AG09309 (cell line): ENCODE results near the gene ANKFY1.
A peak's percentile ranks its signal among the peaks of the same experiment; 100 is the strongest.

Source experiments
- DNase-seq: peaks from one replicate; pipeline ENCODE4 v3.0.0-alpha.2; 2010; ENCODE audit warnings: low read depth
- H3K4me3 ChIP-seq: 2 replicates; pipeline ENCODE4 v1.5.1; 2011; ENCODE audit warnings: mild to moderate bottlenecking, low read depth, low read length, moderate library complexity; ENCODE audit not compliant: control insufficient read depth
- TF ChIP-seq, protein P1 (sequence below): IDR thresholded peaks from 2 replicates; pipeline ENCODE4 v1.5.1; 2011; ENCODE audit warnings: mild to moderate bottlenecking, low read depth, low read length, inconsistent platforms; ENCODE audit not compliant: insufficient read depth, control insufficient read depth; ENCODE audit errors: missing control alignments

Gene ANKFY1

DNA sequence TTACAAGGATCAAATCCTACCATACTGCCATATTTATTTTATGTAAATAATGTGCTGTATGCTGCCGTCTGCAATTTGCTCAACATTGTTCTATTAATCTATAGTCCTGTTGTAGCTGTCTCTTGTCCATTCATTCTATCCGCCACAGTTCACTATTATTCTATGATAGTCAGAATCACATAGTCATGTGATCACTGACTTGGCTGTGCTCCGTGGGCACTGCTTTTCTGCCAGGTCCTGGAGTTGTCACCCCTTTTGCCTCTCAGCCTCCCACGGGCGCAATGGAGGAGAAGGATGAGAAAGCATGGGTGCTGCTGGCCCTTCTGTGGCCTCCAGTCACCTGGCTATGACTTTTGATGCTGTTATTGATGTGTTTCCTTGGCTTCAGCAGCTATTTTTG, 37.3 kb upstream of the ANKFY1 start:
- H3K4me3 ChIP-seq, result no peak overlapping the region
- no peak for DNase-seq
- TF ChIP-seq, protein P1, sequence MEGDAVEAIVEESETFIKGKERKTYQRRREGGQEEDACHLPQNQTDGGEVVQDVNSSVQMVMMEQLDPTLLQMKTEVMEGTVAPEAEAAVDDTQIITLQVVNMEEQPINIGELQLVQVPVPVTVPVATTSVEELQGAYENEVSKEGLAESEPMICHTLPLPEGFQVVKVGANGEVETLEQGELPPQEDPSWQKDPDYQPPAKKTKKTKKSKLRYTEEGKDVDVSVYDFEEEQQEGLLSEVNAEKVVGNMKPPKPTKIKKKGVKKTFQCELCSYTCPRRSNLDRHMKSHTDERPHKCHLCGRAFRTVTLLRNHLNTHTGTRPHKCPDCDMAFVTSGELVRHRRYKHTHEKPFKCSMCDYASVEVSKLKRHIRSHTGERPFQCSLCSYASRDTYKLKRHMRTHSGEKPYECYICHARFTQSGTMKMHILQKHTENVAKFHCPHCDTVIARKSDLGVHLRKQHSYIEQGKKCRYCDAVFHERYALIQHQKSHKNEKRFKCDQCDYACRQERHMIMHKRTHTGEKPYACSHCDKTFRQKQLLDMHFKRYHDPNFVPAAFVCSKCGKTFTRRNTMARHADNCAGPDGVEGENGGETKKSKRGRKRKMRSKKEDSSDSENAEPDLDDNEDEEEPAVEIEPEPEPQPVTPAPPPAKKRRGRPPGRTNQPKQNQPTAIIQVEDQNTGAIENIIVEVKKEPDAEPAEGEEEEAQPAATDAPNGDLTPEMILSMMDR, result no peak

DNA sequence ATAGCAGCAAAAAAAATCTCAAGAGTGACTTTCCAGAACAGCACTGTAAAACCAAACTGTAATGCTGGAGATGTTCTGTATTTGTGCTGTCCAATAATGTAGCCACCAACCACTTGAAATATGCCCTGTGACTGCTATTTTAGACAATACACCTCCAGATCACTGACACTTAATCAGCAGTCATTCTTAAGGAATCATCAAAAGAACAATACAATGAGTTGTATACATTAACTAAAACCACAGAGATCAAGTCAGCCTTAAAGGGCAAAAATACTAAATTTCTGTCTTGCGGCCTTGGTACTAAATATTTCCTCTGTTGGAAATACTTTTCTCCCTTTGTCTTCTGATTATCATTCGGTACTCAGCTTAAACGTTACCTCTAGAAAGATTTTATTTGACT, 33.6 kb upstream of the ANKFY1 start:
- H3K4me3 ChIP-seq, result no peak overlapping the region
- TF ChIP-seq, protein P1, result no peak
- DNase-seq, result no peak

DNA sequence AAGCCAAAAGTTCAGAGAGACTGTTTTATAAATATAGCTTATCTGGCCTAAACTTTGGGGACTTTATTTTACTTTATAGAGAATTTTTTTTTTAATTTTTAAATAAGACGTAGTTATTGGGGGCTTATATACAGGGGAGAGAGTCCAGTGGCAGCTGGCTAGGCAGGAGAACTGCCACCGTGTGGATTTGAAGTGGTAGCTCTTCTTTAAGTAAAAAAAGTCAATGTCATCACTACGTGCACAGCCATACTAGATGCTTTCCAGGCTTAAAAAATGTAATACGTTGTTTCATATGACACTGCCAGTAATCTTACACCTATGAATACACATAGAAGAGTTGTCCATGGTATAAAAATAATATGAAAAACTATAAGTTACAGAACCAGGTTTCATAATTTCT, 31.9 kb upstream of the ANKFY1 start:
- H3K4me3 ChIP-seq, result no peak overlapping the region
- TF ChIP-seq, protein P1, result no peak
- no peak for DNase-seq

GRCh38 chr17:4293572-4293971, 29.8 kb upstream of the ANKFY1 start:
- TF ChIP-seq, protein P1, result no peak
- no peak for DNase-seq
- no peak overlapping the region for H3K4me3 ChIP-seq

DNA sequence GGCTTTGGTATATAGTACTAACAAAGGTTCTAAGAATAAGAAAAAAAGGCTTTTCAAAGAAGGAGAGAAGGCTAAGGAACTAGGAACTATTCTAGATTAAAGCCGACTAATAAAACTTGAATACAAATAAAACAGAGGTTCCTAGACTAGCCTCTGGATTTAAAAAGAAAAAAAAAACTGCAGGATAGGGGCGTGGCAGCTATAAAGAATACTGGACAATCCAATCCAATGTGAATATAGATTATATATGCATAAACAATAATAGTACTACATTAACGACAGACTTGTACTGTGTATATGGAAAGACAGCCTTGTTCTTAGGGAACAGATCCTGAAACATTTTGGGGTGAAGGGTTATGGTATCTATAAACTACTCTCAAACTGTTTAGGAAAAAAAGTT, 23.9 kb upstream of the ANKFY1 start:
- TF ChIP-seq, protein P1, result no peak
- DNase-seq, result no peak
- H3K4me3 ChIP-seq, result no peak overlapping the region

DNA sequence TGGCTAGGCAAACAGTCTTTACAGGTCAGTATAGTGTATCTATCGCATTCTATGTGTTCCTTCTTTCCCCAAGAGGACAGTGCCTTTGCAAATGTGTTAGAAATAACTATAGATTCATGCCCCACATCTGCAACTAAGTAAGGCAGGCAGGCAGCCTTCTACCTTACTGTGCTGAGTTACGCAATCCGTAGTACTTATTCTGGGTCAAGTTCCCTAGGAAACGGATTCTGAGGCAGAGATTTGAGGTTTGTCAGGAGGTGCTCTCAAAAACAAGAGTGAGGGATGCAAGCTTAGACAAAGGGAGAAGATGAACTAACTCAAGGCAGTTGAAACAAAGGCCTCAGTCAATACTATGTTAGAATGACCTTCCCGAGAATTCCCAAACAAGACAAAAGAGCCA, 12.7 kb upstream of the ANKFY1 start:
- no peak overlapping the region for H3K4me3 ChIP-seq
- DNase-seq, result peak; percentile 1
- TF ChIP-seq, protein P1, result no peak

DNA sequence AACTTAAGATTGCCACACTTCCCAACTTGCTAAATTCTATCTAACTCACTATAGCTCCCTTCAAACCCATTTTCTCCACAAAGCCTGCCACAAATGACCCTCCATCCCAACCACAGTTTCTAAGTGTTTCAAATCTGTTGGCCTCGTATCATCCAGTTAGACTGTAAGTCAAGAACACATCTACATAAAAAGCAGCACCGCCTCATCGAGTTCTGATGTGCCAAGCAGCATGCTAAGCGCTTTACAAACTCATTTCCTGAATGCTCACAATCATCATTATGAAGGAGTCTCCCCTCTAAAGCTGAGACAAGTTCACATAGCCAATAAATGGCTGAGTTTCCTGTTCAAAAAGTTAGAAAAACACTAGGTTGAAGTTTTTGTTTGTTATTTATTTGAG, 9.2 kb upstream of the ANKFY1 start:
- H3K4me3 ChIP-seq, result no peak overlapping the region
- no peak for DNase-seq
- TF ChIP-seq, protein P1, result no peak
